Uterus (tissue), 2 donors: Measurements from ENCODE around the gene SP6.

Source experiments
- POLR2A ChIP-seq, 2 donors: fragments of 450-650 bp; IDR thresholded peaks; one replicate each; pipeline ENCODE4 v1.6.1; 2016; ENCODE audit warnings: antibody characterized with exemption in 2 of 2, mild to moderate bottlenecking in 1 of 2, moderate library complexity in 1 of 2
- TF ChIP-seq, protein P1 (sequence below), 4 experiments: fragments of 200-600 bp in 2 of 4; fragments of 450-650 bp in 2 of 4; sonication (generic) in 2 of 4; IDR thresholded peaks; one replicate each; pipeline ENCODE4 v1.5.1; 2016 to 2019; ENCODE audit warnings: antibody characterized with exemption in 4 of 4, mild to moderate bottlenecking in 2 of 4, moderate library complexity in 1 of 4

DNA sequence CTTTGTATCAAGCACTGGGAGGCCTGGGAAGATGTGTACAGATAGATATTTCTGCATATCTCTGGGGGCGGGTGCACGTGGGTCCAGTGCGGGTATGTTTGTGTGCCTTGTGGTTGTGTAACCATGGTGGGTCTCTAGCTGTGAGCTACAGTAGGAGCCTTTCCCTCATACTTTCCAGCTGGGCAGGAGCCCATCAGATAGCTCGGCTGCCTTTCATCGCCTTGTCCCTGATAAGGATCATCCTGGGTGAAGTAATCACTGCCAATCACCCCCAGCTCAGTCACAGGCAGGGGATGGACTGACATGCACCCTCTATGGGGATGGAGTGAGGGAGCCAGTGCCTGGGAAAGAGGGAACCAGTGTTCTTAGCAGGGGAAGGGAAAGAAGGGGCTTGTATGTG is 6.7 kb downstream of the SP6 start:
- TF ChIP-seq, protein P1, sequence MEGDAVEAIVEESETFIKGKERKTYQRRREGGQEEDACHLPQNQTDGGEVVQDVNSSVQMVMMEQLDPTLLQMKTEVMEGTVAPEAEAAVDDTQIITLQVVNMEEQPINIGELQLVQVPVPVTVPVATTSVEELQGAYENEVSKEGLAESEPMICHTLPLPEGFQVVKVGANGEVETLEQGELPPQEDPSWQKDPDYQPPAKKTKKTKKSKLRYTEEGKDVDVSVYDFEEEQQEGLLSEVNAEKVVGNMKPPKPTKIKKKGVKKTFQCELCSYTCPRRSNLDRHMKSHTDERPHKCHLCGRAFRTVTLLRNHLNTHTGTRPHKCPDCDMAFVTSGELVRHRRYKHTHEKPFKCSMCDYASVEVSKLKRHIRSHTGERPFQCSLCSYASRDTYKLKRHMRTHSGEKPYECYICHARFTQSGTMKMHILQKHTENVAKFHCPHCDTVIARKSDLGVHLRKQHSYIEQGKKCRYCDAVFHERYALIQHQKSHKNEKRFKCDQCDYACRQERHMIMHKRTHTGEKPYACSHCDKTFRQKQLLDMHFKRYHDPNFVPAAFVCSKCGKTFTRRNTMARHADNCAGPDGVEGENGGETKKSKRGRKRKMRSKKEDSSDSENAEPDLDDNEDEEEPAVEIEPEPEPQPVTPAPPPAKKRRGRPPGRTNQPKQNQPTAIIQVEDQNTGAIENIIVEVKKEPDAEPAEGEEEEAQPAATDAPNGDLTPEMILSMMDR (IDR thresholded peaks at IDR 0.05): no peak
- no peak for TF ChIP-seq POLR2A (IDR thresholded peaks at IDR 0.05)
